OCI-LY7 (cell line): ENCODE measurements around the gene FBLN1.

ENCODE experiments used
- CTCF ChIP-seq: fragments of 200-600 bp; sonication (generic); conservative IDR thresholded peaks from 2 replicates; pipeline ENCODE4 v1.5.1; 2014; ENCODE audit warnings: mild to moderate bottlenecking, antibody characterized with exemption, low read length, moderate library complexity, mixed read lengths
- EZH2phosphoT487 ChIP-seq: fragments of 200-600 bp; sonication (generic); IDR thresholded peaks from 2 replicates; pipeline ENCODE4 v1.6.1; 2018; ENCODE audit warnings: low read depth, borderline replicate concordance, mild to moderate bottlenecking, mixed run types, antibody characterized with exemption, low read length, moderate library complexity, mixed read lengths

- TF ChIP-seq CTCF (no peak), EZH2phosphoT487 (no peak)
Observed at GRCh38 chr22:45564349-45565030, 61.8 kb downstream of the FBLN1 start.
